ENCODE results near the gene GPR158.

The GPR158 gene

GRCh38 chr10:25497246-25497645, 322.4 kb downstream of the GPR158 start:
- Histone ChIP-seq H3K9me3 (ENCODE audit: insufficient read depth, low read length, severe bottlenecking) (no peaks in the 10 kb centered on the region), H3K79me2 (ENCODE audit: insufficient read depth, low read length) (no peaks in the 10 kb centered on the region), H3K36me3 (ENCODE audit: insufficient read depth, low read length) (no peaks in the 10 kb centered on the region), H3K4me3 (ENCODE audit: low read depth in 1 of 2, low read length in 2 of 2) (no peak overlapping the region), H3K4me1 (ENCODE audit: insufficient read depth, low read length) (no peaks in the 10 kb centered on the region), H3K4me2 (ENCODE audit: insufficient read depth, low read length) (no peak overlapping the region), H3K27ac (ENCODE audit: low read length) (no peak overlapping the region), H4K20me1 (ENCODE audit: insufficient read depth, low read length) (no peaks in the 10 kb centered on the region), H3K27me3 (ENCODE audit: insufficient read depth, low read length, poor library complexity) (peaks cover 16% of the 10 kb centered on the region), H3K9ac (ENCODE audit: low read depth, low read length) (no peak overlapping the region), H2AFZ (ENCODE audit: low read depth, low read length) (no peak overlapping the region)
- no peak for DNase-seq
- TF ChIP-seq EZH2 (IDR thresholded peaks at IDR 0.05; ENCODE audit: borderline replicate concordance, low read depth, low read length, severe bottlenecking) (no peak), CTCF (IDR thresholded peaks at IDR 0.05; ENCODE audit: borderline replicate concordance, extremely low read depth, low read length, poor library complexity, severe bottlenecking) (no peak)
- ATAC-seq (ENCODE audit: insufficient read depth, low read depth): no peak

- no peaks in the 10 kb centered on the region for H3K36me3 ChIP-seq (ENCODE audit: insufficient read depth, low read length)
- TF ChIP-seq EZH2 (IDR thresholded peaks at IDR 0.05; ENCODE audit: borderline replicate concordance, low read depth, low read length, severe bottlenecking) (no peak), CTCF (IDR thresholded peaks at IDR 0.05; ENCODE audit: borderline replicate concordance, extremely low read depth, low read length, poor library complexity, severe bottlenecking) (no peak)
- no peaks in the 10 kb centered on the region for H3K79me2 ChIP-seq (ENCODE audit: insufficient read depth, low read length)
- H3K4me2 ChIP-seq (ENCODE audit: insufficient read depth, low read length): no peak overlapping the region
- peaks cover 13% of the 10 kb centered on the region for H3K27me3 ChIP-seq (ENCODE audit: insufficient read depth, low read length, poor library complexity)
- DNase-seq (no peak), ATAC-seq (ENCODE audit: insufficient read depth, low read depth) (no peak)
- no peak overlapping the region for H3K27ac ChIP-seq (ENCODE audit: low read length)
- H2AFZ ChIP-seq (ENCODE audit: low read depth, low read length): no peak overlapping the region
- H3K9ac ChIP-seq (ENCODE audit: low read depth, low read length): no peak overlapping the region
- H4K20me1 ChIP-seq (ENCODE audit: insufficient read depth, low read length): no peaks in the 10 kb centered on the region
- no peaks in the 10 kb centered on the region for H3K4me1 ChIP-seq (ENCODE audit: insufficient read depth, low read length)
- no peak overlapping the region for H3K4me3 ChIP-seq (ENCODE audit: low read depth in 1 of 2, low read length in 2 of 2)
- no peaks in the 10 kb centered on the region for H3K9me3 ChIP-seq (ENCODE audit: insufficient read depth, low read length, severe bottlenecking)
Observed at GRCh38 chr10:25498645-25499044, 323.8 kb downstream of the GPR158 start.

- no peak overlapping the region for H3K4me3 ChIP-seq (ENCODE audit: low read depth in 1 of 2, low read length in 2 of 2)
- TF ChIP-seq EZH2 (IDR thresholded peaks at IDR 0.05; ENCODE audit: borderline replicate concordance, low read depth, low read length, severe bottlenecking) (no peak), CTCF (IDR thresholded peaks at IDR 0.05; ENCODE audit: borderline replicate concordance, extremely low read depth, low read length, poor library complexity, severe bottlenecking) (no peak)
- DNase-seq (no peak), ATAC-seq (ENCODE audit: insufficient read depth, low read depth) (no peak)
- H3K27ac ChIP-seq (ENCODE audit: low read length): no peak overlapping the region
- no peak overlapping the region for H2AFZ ChIP-seq (ENCODE audit: low read depth, low read length)
- H3K79me2 ChIP-seq (ENCODE audit: insufficient read depth, low read length): no peaks in the 10 kb centered on the region
- no peak overlapping the region for H3K9ac ChIP-seq (ENCODE audit: low read depth, low read length)
- H3K36me3 ChIP-seq (ENCODE audit: insufficient read depth, low read length): no peaks in the 10 kb centered on the region
- no peak overlapping the region for H3K4me2 ChIP-seq (ENCODE audit: insufficient read depth, low read length)
- no peaks in the 10 kb centered on the region for H3K4me1 ChIP-seq (ENCODE audit: insufficient read depth, low read length)
- no peaks in the 10 kb centered on the region for H3K9me3 ChIP-seq (ENCODE audit: insufficient read depth, low read length, severe bottlenecking)
- H3K27me3 ChIP-seq (ENCODE audit: insufficient read depth, low read length, poor library complexity): peaks cover 7% of the 10 kb centered on the region
- H4K20me1 ChIP-seq (ENCODE audit: insufficient read depth, low read length): no peaks in the 10 kb centered on the region
Observed at GRCh38 chr10:25501912-25502311, 327.1 kb downstream of the GPR158 start.

DNA sequence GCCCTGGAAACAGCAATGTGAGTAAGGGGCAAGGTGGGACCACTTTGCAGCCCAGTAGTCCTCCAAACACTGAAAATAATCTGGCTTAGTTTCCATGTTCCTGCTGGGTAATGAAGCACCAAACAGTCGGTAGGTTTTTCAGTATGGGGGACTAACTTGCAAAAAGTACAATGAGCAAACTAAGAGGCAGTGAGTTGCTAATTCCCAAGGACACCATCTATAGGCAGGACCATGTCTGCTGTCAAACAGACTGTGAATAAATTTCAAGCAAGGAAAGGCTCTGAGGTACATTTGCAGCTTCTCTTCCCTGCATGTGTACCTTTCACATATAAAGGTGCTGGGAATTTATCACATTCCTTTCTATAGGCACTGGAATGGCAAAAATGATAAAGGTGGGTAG, 327.7 kb downstream of the GPR158 start:
- Histone ChIP-seq H3K4me1 (ENCODE audit: insufficient read depth, low read length) (no peaks in the 10 kb centered on the region), H4K20me1 (ENCODE audit: insufficient read depth, low read length) (no peaks in the 10 kb centered on the region), H3K4me3 (ENCODE audit: low read depth in 1 of 2, low read length in 2 of 2) (no peak overlapping the region), H2AFZ (ENCODE audit: low read depth, low read length) (no peak overlapping the region), H3K36me3 (ENCODE audit: insufficient read depth, low read length) (no peaks in the 10 kb centered on the region), H3K9me3 (ENCODE audit: insufficient read depth, low read length, severe bottlenecking) (no peaks in the 10 kb centered on the region), H3K79me2 (ENCODE audit: insufficient read depth, low read length) (no peaks in the 10 kb centered on the region), H3K27me3 (ENCODE audit: insufficient read depth, low read length, poor library complexity) (peaks cover 6% of the 10 kb centered on the region), H3K9ac (ENCODE audit: low read depth, low read length) (no peak overlapping the region), H3K4me2 (ENCODE audit: insufficient read depth, low read length) (no peak overlapping the region), H3K27ac (ENCODE audit: low read length) (no peak overlapping the region)
- DNase-seq: no peak
- TF ChIP-seq CTCF (IDR thresholded peaks at IDR 0.05; ENCODE audit: borderline replicate concordance, extremely low read depth, low read length, poor library complexity, severe bottlenecking) (no peak), EZH2 (IDR thresholded peaks at IDR 0.05; ENCODE audit: borderline replicate concordance, low read depth, low read length, severe bottlenecking) (no peak)
- ATAC-seq (ENCODE audit: insufficient read depth, low read depth): no peak
